ENCODE results near the gene GJA5.

- no peak for TF ChIP-seq CTCF (IDR thresholded peaks at IDR 0.05)
- TF ChIP-seq POLR2A (IDR thresholded peaks at IDR 0.05) = no peak
These were observed 26.1 kb upstream of the GJA5 start for GRCh38 chr1:147786536-147786935.
